ENCODE data around the gene SYCE3. TPM values are rescaled to one million over a fixed set of nuclear protein-coding genes. Genes with fewer than 3 reads are reported as not detected.

SYCE3 gene
- total RNA-seq, 3 donors from 2014 or later = not detected

- Histone ChIP-seq H3K36me3 (ENCODE audit: low read depth) (no peaks in the 10 kb centered on the region), H3K4me3 (no peak overlapping the region), H3K4me1 (ENCODE audit: low read depth) (peaks cover 7% of the 10 kb centered on the region), H3K9me3 (no peaks in the 10 kb centered on the region)
- intact Hi-C loops (cut with DNase I, micrococcal nuclease) = no loop called here
- DNase-seq (no peak), ATAC-seq (no peak)
- no peak for TF ChIP-seq CTCF (IDR thresholded peaks at IDR 0.05)
Measured at GRCh38 chr22:50560034-50560433, 2.7 kb downstream of the SYCE3 start.

- H3K9me3 ChIP-seq = no peaks in the 10 kb centered on the region
- H3K4me3 ChIP-seq = no peak overlapping the region
- H3K36me3 ChIP-seq (ENCODE audit: low read depth) = no peaks in the 10 kb centered on the region
- DNase-seq (no peak), ATAC-seq (no peak)
- H3K4me1 ChIP-seq (ENCODE audit: low read depth) = no peaks in the 10 kb centered on the region
- no peak for TF ChIP-seq CTCF (IDR thresholded peaks at IDR 0.05)
- intact Hi-C loops (cut with DNase I, micrococcal nuclease) = no loop called here
Measured at GRCh38 chr22:50556703-50557102, 6.0 kb downstream of the SYCE3 start.

- DNase-seq = no peak
- no peak for ATAC-seq
- Histone ChIP-seq H3K36me3 (ENCODE audit: low read depth) (no peaks in the 10 kb centered on the region), H3K4me3 (no peak overlapping the region), H3K4me1 (ENCODE audit: low read depth) (peaks cover 7% of the 10 kb centered on the region), H3K9me3 (no peaks in the 10 kb centered on the region)
- intact Hi-C loops (cut with DNase I, micrococcal nuclease) = no loop called here
- TF ChIP-seq CTCF (IDR thresholded peaks at IDR 0.05) = no peak
Measured at GRCh38 chr22:50553310-50553709, 9.4 kb downstream of the SYCE3 start.

GRCh38 chr22:50551160-50551752 is 11.5 kb downstream of the SYCE3 start:
- ATAC-seq (peak; percentile 5), DNase-seq (no peak)
- Histone ChIP-seq H3K4me1 (ENCODE audit: low read depth) (peaks cover 7% of the 10 kb centered on the region), H3K36me3 (ENCODE audit: low read depth) (no peaks in the 10 kb centered on the region), H3K4me3 (no peak overlapping the region), H3K9me3 (no peaks in the 10 kb centered on the region)
- TF ChIP-seq CTCF (IDR thresholded peaks at IDR 0.05) = no peak
- intact Hi-C loops (cut with DNase I, micrococcal nuclease) = no loop called here

GRCh38 chr22:50550395-50550794 is 12.3 kb downstream of the SYCE3 start:
- no peak for ATAC-seq
- Histone ChIP-seq H3K9me3 (no peaks in the 10 kb centered on the region), H3K4me1 (ENCODE audit: low read depth) (peaks cover 7% of the 10 kb centered on the region), H3K4me3 (no peak overlapping the region), H3K36me3 (ENCODE audit: low read depth) (no peaks in the 10 kb centered on the region)
- TF ChIP-seq CTCF (IDR thresholded peaks at IDR 0.05) = no peak
- no peak for DNase-seq
- intact Hi-C loops (cut with DNase I, micrococcal nuclease) = no loop called here

Measured in mucosa of descending colon (tissue), 3 donors.